Colonic mucosa (tissue), 4 donors: Measurements from ENCODE around the gene ADARB2. TPM values are rescaled to one million over a fixed set of nuclear protein-coding genes. Genes with fewer than 3 reads are reported as not detected.
A peak's percentile ranks its signal among the peaks of the same experiment; 100 is the strongest.

Experiments used
- DNase-seq: peaks from one replicate; pipeline ENCODE4 v3.0.0-alpha.2; 2020
- H3K27ac ChIP-seq: fragments of 200-600 bp; one replicate; pipeline ENCODE4 v1.8.0; 2021
- H3K27me3 ChIP-seq: fragments of 200-600 bp; one replicate; pipeline ENCODE4 v1.8.0; 2021
- H3K36me3 ChIP-seq: fragments of 200-600 bp; one replicate; pipeline ENCODE4 v1.8.0; 2021
- H3K4me1 ChIP-seq: fragments of 200-600 bp; one replicate; pipeline ENCODE4 v1.8.0; 2021; ENCODE audit warnings: mild to moderate bottlenecking
- H3K4me3 ChIP-seq: fragments of 200-600 bp; one replicate; pipeline ENCODE4 v1.8.0; 2021
- H3K9ac ChIP-seq, 2 donors: one replicate each; pipeline ENCODE4 v1.7.0; 2013; ENCODE audit warnings: control low read depth in 2 of 2, low read depth in 2 of 2, low read length in 2 of 2
- H3K9me3 ChIP-seq: fragments of 200-600 bp; one replicate; pipeline ENCODE4 v1.8.0; 2021
- CTCF ChIP-seq: fragments of 200-600 bp; IDR thresholded peaks from one replicate; pipeline ENCODE4 v1.8.0; 2022; ENCODE audit warnings: antibody characterized with exemption, mild to moderate bottlenecking
- intact Hi-C: fragments of 100-400 bp; cut with DNase I; formaldehyde crosslinking; loops from one replicate; pipeline ENCODE4 v1.14.1; 2022
- total RNA-seq, 2 donors: library from RNA; stranded (reverse); fragmentation: NEBNext Ultra II Directional in 1 of 2; extraction: Animal tissue kit (Norgen Biotek cat#: 25700) in 1 of 2; gene quantifications; one replicate each; pipeline ENCODE4 v1.2.1, GENCODE V29; 2021
- donor health status: healthy.
- donor health status: DM: no; HTN: no; CAD: no.
- donor health status: DM: no; HTN: no; CAD: no.

Gene ADARB2
- total RNA-seq, 2 donors from 2014 or later, result 0.19 TPM; not detected in 1

GRCh38 chr10:1376384-1376945 is 360.9 kb downstream of the ADARB2 start:
- intact Hi-C loops, result no loop called here
- Histone ChIP-seq H3K9ac (no peak overlapping the region), H3K36me3 (no peaks in the 10 kb centered on the region), H3K4me1 (no peaks in the 10 kb centered on the region), H3K27me3 (no peaks in the 10 kb centered on the region), H3K4me3 (no peak overlapping the region), H3K9me3 (no peaks in the 10 kb centered on the region), H3K27ac (no peak overlapping the region)
- TF ChIP-seq CTCF, result no peak
- peak; percentile 5 for DNase-seq

- Histone ChIP-seq H3K9me3 (no peaks in the 10 kb centered on the region), H3K27me3 (no peaks in the 10 kb centered on the region), H3K4me3 (no peak overlapping the region), H3K27ac (no peak overlapping the region), H3K4me1 (no peaks in the 10 kb centered on the region), H3K9ac (no peak overlapping the region), H3K36me3 (no peaks in the 10 kb centered on the region)
- intact Hi-C loops, result no loop called here
- TF ChIP-seq CTCF, result no peak
- peak; percentile 9 for DNase-seq
Observed at GRCh38 chr10:1375346-1376170, 361.8 kb downstream of the ADARB2 start.

GRCh38 chr10:1374511-1375345 is 362.6 kb downstream of the ADARB2 start:
- intact Hi-C loops, result no loop called here
- H3K4me1 ChIP-seq, result no peaks in the 10 kb centered on the region
- no peak overlapping the region for H3K27ac ChIP-seq
- no peak overlapping the region for H3K9ac ChIP-seq
- no peak for TF ChIP-seq CTCF
- no peaks in the 10 kb centered on the region for H3K9me3 ChIP-seq
- no peaks in the 10 kb centered on the region for H3K36me3 ChIP-seq
- peak; percentile 12 for DNase-seq
- H3K27me3 ChIP-seq, result no peaks in the 10 kb centered on the region
- no peak overlapping the region for H3K4me3 ChIP-seq

GRCh38 chr10:1373287-1373686 is 364.0 kb downstream of the ADARB2 start:
- Histone ChIP-seq H3K27ac (no peak overlapping the region), H3K9me3 (no peaks in the 10 kb centered on the region), H3K4me3 (no peak overlapping the region), H3K9ac (no peak overlapping the region), H3K4me1 (no peaks in the 10 kb centered on the region), H3K27me3 (no peaks in the 10 kb centered on the region), H3K36me3 (no peaks in the 10 kb centered on the region)
- intact Hi-C loops, result no loop called here
- TF ChIP-seq CTCF, result no peak
- DNase-seq, result peak; percentile 5

- intact Hi-C loops, result no loop called here
- Histone ChIP-seq H3K36me3 (no peaks in the 10 kb centered on the region), H3K27ac (no peak overlapping the region), H3K27me3 (no peaks in the 10 kb centered on the region), H3K9ac (no peak overlapping the region), H3K4me3 (no peak overlapping the region), H3K9me3 (no peaks in the 10 kb centered on the region), H3K4me1 (no peaks in the 10 kb centered on the region)
- peak; percentile 2 for DNase-seq
- TF ChIP-seq CTCF, result no peak
Observed at GRCh38 chr10:1372212-1372611, 365.1 kb downstream of the ADARB2 start.
